GM18909 (cell line): Measurements from ENCODE around the gene IGF2R.
"Not testable (repeated sequence)": the region's sequence is repeated elsewhere in the genome, so short reads cannot be mapped to it uniquely, and the experiment has no call there.

Experiments used
- ATAC-seq: cut with Tn5 transposase; IDR thresholded peaks from one replicate; pipeline ENCODE4 v1.9.1; 2021; ENCODE audit warnings: mild to moderate bottlenecking; ENCODE audit not compliant: unreplicated experiment, poor library complexity

Gene IGF2R

DNA sequence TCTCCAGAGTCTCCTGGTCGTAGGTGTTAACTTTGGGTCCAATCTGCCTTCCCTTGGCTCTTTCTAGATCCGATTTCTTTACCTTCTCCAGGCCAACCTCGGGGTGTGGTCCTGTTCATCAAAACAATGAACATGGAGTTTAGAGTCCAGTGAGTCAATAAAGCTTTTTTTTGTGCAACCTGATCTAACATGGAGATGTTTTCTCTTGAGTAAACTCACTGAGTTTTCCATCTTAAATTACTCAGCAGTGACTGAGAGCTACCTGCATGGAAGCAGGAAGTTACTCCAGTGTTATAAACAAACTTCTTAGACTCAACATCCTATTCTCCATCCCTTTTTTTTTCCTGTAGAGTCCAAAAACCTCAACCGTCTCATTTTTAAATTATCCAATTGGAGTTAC, 137.8 kb downstream of the IGF2R start:
- no peak for ATAC-seq

DNA sequence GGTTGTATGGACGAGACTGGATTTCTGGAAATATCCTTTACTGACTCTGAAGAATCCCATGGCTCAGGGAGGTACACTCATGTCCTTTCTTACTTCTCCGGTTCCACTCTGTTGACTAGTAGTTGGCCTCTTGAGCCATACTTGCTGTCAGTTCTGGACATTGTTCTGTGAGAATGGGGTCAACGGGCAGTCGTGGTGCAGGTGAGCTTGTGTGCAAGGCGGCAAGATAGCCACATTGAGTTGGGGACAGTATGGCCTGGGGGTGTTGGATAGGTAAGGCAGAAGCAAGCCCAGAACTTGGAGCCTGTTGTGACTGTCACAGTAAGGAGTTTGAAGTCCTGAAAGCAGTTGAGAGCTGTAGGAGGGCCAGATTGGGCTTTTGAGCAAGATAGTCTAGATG, 139.2 kb downstream of the IGF2R start:
- no peak for ATAC-seq

DNA sequence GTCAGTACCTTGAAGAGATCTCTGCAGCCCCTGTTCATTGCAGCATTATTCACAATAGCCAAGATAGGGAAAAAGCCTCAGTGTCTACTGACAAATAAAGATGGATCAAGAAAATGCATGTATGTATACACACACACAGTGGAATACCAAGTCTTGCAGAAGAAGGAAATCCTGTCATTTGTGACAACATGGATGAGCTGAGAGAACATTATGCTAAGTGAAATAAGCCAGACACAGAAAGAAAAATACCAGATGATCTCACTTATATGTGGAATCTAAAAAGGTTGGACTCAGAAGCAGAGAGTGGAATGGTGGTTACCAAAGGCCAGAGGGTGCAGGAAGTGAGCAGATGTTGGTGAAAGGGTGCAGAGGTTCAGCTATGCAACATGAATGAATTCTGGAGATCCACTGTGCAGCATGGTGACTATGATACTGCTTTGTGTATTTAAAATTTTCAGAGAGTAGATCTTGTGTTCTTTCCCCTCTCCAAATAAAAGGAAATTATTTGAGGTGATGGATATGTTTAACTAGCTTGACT, 141.8 kb downstream of the IGF2R start:
- no peak for ATAC-seq

DNA sequence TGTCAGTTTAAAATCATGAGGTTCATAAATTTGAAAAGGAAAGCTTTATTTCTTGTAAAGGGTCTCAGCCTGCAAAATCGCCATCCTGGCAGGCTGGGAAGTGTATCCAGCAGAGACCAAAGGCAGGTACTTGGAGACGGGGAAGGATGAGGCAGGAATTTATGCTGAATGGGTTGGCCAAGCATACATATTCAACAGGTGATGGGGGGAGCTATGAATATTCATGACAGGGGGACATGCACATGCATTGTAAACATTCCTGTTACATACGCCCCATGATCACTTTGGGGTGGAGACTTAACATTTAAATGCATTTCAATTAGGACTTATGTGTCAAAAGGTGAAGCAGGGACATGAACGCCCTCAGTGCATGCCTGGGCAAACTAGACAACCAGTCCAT, 142.9 kb downstream of the IGF2R start:
- no peak for ATAC-seq

DNA sequence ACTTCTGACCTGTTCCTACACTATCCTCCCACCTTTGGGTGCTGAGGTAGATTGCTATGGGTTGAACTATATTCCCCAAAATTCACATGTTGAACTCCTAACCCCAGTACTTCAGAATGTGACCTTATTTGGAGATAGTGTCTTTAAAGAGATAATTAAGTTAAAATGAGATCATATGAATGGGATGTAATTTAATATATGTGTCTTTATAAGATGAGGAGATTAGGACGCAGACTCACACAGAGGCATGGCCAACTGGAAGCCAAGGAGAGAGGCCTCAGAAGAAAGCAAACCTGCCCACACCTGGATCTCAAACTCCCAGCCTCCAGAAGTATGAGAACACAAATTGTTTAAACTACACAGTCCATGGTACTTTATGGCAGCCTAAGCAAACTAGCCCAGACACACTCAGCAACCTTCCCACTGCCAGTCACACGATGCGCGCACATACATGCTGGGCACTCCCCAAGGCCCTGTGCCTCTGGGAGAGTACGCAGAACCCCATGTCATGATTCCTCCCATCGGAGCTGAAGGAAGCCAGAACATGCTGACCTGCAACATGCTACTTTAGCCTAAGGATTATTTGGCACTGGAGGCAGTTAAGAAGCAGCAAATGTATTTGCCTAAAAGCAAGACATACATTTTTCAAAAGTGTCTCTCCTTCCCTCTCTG, 143.9 kb downstream of the IGF2R start:
- ATAC-seq, result no peak

DNA sequence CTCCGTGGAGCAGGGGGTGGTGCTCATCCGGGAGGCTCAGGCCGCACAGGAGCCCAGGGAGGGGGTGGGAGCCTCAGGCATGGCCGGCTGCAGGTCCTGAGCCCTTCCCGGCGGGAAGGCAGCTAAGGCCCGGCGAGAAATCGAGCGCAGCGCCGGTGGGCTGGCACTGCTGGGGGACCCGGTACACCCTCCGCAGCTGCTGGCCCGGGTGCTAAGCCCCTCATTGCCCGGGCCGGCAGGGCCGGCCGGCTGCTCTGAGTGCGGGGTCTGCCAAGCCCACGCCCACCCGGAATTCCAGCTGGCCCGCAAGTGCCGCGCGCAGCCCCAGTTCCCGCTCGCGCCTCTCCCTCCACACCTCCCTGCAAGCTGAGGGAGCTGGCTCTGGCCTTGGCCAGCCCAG, 145.7 kb downstream of the IGF2R start:
- not testable (repeated sequence) for ATAC-seq

DNA sequence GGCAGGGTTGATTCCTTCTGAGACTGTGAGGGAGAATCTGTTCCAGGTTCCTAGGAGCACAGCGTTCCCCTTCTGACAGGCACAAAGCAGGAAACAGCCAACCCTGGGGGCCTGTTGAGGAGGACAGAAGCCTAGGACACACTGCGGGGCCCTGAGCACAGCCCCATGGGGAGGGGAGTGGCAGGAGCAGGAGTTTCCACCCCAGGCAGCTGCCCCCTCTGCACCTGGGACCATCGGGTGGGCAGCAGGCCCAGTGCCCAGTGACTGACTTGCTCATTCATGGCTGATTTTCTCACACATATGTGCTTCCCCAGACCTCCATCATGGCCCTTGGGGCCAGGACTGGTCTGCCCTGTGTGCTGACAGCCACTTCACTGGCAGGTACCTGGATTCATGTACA, 146.5 kb downstream of the IGF2R start:
- no peak for ATAC-seq

DNA sequence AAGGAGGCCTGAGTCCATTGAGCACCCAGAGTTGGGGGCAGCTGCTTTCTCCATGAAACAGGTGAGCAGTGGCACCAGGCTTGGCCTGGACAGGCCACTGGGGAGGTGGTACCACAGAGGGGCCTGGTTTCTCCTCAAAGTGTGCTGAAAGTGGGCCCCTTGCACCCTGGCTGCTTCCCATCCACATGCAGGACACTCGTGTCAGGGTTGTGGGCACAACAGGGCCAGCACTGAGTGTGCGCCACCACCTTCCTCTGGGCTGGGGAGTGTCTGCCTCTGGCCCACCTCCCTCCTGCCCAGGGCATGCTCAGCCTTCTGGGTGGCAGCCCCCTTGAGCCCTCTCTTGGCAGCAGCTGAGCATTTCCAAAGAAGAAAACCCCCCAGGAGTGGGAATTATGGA, 147.5 kb downstream of the IGF2R start:
- ATAC-seq, result no peak

DNA sequence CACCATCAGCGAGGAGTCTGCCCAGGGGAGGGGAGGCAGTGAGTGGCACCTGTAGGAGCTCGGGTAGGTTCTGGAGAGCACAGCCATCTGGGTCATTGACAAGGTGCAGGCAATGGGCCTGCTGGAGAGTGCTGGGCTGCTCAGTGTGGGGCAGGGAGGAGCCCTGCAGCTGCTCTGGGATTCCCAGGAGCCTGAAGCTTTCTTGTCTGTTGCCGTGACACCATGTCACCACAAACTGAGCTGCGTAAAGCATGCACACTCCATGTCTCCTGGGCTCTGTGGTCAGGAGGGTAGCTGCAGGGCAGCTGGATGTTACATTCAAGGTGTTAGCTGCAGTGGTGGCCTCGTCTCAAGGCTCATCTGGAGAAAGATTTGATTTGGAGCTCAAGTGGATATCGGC, 148.3 kb downstream of the IGF2R start:
- no peak for ATAC-seq

DNA sequence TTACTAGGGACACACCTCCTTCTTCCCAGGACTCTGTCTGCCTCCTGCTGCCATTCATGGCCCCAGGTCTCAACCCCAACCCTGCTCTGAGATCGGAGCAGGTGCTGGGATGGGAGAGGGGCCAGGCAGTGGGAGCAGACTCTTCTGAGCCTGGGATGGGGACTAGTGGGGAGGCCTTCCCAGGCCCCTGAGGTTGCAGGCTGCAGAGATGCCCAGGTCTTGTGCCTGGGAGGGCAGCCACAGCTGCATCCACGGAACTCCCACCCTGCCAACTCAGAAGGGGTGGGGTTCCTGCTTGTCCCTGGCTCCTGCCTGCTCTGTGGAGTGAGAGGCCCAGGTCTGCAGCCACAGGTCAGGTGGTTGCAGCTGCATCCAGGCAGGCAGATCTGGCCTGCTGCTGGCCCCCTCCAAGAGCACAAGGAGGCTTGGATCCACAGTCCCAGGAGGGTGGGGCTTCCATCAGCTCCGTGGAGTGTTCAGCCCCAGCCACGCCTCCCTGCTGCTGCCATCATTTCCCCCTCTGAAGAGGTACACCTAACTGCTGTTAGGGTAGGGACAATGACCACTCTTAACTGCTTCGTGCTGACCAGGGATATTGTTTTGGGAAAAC, 149.8 kb downstream of the IGF2R start:
- ATAC-seq, result no peak

DNA sequence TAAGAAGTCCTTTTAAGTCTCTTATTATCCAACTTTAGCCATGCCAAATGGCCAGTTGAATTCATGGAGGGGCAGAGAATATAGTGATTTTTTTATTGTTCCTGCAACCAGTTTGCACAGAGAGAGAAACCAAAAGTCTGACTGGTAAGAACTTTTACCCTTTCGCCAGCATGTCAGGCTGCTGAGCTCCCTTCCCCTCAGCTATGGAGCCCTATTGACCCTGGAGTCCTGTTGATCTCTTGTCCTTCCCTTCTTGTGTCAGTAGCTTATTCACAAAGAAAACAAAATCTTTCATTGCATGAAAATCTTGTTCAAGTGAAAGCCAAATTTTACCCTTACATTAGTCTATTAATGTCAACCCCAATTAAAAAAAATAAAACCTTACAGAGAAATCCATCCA, 151.2 kb downstream of the IGF2R start:
- ATAC-seq, result no peak

DNA sequence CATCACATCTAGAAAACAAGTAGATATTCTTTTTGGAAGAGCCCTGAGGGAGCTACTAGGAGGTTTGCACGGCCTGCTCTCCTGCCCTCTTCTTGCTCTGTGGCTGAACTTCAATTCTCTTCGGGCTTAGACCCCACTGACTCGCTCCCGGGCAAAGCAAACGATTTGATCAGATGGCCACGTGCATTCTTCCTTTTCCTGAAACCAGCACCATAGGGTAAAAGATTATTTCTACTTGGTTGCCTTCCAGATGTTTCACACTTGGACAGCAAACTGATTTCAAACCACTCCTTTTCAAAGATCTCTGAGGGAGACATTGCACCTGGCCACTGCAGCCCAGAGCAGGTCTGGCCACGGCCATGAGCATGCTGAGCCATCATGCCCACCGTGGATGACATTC, 152.7 kb downstream of the IGF2R start, which contains the start of gene SLC22A1:
Gene SLC22A1, plus strand, starts transcription at position 258 of the 400 bp plus-strand sequence. Its CDS starts 121 bp downstream, at position 379.
- ATAC-seq, result no peak

DNA sequence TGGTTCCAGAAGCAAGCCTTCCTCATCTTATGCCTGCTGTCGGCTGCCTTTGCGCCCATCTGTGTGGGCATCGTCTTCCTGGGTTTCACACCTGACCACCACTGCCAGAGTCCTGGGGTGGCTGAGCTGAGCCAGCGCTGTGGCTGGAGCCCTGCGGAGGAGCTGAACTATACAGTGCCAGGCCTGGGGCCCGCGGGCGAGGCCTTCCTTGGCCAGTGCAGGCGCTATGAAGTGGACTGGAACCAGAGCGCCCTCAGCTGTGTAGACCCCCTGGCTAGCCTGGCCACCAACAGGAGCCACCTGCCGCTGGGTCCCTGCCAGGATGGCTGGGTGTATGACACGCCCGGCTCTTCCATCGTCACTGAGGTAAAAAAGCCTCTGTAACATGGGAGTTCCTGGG, 153.1 kb downstream of the IGF2R start:
- no peak for ATAC-seq

DNA sequence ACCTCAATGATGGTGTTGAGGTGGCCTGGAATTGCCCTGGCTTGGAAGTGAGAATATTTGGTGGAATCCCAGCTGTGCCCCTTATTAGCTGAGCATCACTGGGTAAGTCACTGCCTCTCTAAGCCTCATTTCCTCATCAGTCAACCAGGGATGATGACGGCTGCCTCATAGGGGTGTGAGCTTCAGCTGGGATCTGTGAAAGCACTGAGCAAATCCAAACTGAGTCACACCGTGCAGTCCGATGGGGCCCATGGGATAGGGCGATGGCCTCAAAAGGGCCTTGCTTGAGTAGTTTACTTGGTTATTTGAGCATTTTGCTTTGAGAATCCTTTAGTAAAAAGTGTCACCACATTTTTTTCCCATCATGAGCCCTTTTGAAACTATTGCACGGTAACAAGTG, 153.9 kb downstream of the IGF2R start:
- no peak for ATAC-seq

DNA sequence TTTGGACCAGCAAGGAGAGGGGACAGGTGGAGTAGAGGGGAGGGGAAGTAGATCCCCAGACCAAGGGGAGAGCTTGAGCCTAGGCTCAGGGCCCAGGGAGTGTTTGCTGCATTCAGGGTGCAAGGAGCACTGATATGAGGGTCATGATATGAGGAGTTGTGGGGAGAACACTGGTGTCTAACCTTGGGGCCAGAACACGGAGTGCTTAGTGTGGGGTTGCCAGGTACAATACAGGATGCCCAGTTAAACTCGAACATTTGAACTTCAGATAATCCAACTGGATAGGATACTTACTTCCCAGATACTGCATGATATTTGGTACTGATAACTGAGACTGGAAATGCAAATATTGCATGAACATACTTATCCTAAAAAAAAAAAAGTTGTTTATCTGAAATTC, 155.1 kb downstream of the IGF2R start:
- no peak for ATAC-seq

DNA sequence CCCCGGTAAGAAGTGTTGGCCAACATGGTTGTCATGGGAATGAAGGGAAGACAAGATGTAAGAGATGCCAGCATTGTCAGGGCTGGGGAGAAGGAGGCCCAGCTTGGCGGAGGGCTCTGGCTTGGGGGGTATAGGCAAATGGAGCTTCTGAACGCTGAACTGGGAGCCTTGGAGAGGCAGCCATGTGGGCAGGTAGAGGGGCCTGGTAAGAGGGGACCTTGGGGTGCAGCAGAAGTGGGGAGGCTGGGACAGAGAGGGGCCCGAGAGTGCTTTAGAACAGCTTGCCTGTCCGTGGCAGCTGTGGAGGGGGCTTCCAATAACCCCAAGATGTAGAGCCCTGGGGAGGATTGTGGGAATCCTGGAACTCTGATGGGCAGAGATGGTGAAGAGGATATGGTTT, 155.7 kb downstream of the IGF2R start:
- no peak for ATAC-seq

DNA sequence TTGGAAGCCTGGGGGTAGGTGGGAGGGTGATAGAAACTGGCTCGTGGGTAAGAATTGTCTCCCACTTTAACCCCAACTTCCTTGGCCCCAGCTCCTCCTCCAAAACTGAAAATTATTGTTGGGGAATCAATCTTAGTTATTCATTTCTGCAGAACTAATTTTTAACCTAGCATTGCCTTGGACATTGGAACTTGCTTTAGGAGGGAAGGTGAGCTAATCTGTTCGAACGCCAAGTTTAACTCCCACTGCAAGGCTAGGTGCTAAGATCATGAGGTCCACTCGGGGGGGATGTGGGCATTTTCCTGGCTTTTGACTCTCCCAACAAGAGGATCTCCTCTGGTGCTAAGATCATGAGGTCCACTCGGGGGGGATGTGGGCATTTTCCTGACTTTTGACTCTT, 156.2 kb downstream of the IGF2R start:
- ATAC-seq, result not testable (repeated sequence)

DNA sequence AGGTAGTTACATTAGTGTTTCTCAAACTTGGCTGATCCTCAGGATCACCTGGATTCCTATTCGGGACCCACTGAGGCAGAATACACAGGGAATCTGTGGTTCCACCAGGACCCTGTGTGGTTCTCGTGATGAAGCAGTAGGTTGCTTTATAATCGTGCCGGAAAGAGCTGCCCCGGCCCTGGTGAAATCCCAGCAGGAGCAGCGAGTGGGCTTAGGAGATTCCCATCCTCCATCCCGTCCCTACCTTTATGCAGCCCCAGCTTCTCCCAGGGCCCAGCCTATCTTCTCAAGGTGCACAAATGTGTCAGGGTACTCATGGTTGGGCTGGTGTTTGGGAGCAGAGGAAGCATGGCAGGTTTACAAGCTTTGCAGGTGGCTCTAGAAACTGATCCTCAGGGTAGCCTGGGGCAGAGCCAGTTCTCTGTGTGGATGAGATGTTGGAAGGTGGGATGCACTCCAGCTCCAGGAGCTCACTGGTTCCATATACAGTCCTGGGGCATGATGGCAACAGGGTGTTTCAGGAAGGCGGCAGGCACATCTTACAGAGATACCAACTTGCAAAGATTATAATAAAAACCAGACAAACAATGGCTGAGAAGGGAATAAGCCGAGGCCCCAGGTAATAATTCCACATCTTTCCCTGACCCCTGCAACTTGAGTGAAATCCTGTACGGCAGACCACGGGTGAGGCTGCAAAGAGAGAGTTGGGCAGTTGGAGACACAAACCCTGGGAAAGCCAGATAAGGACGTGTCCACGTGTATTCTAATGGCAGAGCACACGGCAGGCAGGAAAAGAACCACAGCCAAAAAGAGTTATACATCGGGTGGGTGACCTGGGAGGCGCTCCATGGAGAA, 158.6 kb downstream of the IGF2R start:
- ATAC-seq, result no peak

DNA sequence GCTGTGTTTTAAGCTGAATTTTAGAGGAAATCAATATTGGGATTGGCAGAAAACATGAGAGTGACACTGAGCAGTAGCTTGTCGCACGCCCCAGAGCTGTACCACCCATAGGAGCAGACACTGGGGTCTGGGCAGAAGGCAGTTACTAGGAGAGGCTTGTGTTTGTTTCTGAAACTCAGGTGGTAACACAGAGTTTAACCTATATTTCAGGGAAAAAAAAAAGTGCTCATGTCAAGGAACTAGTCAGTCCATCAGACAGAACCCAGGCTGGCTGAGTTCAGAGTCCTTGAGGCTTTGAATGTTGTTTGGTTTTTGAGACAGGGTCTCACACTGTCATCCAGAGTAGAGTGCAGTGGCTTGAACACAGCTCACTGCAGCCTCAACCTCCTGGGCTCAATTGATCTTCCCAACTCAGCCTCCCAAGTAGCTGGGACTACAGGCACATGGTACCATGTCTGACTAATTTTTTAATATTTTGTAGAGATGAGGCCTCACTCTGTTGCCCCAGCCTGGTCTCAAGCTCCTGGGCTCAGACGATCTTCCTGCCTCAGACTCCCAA, 159.3 kb downstream of the IGF2R start:
- no peak for ATAC-seq

DNA sequence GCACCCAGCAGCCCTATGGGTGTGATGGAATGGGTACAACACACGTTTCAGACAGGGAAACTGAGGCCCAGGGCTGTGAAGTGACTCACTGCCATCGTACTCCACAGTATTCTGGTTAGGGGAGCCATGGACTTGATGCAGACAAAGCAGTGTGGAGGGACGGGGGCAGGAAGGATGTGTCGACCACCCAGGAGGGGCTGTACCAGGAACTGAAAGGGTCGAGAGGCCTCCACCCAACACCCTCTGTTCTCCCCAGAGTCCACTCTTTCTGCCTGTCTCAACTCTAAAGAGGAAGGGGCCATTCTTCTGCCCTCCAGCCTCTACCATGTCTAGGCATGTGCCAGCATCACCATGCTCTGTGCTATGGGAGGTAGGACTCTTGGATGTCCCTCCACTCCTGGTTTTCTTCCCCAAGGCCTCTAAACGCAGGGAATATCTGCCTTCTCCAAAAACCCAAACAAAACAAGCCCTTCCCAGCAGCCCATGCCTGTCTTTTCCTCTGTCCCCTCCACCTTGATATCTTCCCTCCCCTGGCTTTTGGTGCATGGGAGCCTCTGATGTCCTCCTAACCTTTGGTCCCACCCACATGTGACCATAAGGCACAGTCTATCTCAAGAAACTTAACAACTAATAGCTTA, 160.1 kb downstream of the IGF2R start:
- ATAC-seq, result no peak
